Neural progenitor cell (in vitro differentiated cells): ENCODE data around the gene GOLGA3.
"Not testable (repeated sequence)": the region's sequence is repeated elsewhere in the genome, so short reads cannot be mapped to it uniquely, and the experiment has no call there.

Experiments used
- EZH2phosphoT487 ChIP-seq: fragments of 200-600 bp; sonication (generic); IDR thresholded peaks from 2 replicates; pipeline ENCODE4 v1.6.1; 2017; ENCODE audit warnings: antibody characterized with exemption
- TF ChIP-seq, protein P1 (sequence below): fragments of 200-600 bp; sonication (generic); IDR thresholded peaks from 2 replicates; pipeline ENCODE4 v1.5.1; 2017; ENCODE audit warnings: antibody characterized with exemption, mild to moderate bottlenecking

DNA sequence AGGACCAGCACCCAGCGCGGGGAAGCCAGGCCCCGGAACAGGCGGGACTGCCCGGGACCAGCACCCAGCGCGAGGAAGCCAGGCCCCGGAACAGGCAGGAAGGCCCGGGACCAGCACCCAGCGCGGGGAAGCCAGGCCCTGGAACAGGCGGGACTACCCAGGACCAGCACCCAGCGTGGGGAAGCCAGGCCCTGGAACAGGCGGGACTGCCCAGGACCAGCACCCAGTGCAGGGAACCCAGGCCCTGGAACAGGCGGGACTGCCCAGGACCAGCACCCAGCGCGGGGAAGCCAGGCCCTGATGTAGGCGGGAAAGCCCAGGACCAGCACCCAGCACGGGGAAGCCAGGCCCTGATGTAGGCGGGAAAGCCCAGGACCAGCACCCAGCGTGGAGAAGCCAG, 46.0 kb upstream of the GOLGA3 start:
- TF ChIP-seq, protein P1, sequence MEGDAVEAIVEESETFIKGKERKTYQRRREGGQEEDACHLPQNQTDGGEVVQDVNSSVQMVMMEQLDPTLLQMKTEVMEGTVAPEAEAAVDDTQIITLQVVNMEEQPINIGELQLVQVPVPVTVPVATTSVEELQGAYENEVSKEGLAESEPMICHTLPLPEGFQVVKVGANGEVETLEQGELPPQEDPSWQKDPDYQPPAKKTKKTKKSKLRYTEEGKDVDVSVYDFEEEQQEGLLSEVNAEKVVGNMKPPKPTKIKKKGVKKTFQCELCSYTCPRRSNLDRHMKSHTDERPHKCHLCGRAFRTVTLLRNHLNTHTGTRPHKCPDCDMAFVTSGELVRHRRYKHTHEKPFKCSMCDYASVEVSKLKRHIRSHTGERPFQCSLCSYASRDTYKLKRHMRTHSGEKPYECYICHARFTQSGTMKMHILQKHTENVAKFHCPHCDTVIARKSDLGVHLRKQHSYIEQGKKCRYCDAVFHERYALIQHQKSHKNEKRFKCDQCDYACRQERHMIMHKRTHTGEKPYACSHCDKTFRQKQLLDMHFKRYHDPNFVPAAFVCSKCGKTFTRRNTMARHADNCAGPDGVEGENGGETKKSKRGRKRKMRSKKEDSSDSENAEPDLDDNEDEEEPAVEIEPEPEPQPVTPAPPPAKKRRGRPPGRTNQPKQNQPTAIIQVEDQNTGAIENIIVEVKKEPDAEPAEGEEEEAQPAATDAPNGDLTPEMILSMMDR: not testable (repeated sequence)
- not testable (repeated sequence) for TF ChIP-seq EZH2phosphoT487
